ENCODE measurements around the gene SPATA24.

DNA sequence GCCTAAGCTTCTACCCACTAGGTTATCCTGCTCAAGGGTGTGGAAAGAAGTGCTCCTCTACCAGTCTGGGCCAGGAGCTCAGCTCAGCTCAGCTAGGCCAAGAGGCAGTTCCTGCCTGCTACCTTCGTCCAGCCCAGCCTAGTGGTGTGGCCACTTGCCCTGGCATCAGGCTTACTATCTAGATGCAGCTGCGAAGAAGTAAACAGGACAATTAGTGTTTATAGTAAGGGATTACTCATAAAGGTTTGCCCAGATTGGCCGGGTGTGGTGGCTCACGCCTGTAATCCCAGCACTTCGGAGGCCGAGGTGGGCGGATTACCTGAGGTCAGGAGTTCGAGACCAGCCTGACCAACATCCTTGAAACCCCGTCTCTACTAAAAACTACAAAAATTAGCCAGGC is 12.8 kb upstream of the SPATA24 start:
- TF ChIP-seq, protein P1, sequence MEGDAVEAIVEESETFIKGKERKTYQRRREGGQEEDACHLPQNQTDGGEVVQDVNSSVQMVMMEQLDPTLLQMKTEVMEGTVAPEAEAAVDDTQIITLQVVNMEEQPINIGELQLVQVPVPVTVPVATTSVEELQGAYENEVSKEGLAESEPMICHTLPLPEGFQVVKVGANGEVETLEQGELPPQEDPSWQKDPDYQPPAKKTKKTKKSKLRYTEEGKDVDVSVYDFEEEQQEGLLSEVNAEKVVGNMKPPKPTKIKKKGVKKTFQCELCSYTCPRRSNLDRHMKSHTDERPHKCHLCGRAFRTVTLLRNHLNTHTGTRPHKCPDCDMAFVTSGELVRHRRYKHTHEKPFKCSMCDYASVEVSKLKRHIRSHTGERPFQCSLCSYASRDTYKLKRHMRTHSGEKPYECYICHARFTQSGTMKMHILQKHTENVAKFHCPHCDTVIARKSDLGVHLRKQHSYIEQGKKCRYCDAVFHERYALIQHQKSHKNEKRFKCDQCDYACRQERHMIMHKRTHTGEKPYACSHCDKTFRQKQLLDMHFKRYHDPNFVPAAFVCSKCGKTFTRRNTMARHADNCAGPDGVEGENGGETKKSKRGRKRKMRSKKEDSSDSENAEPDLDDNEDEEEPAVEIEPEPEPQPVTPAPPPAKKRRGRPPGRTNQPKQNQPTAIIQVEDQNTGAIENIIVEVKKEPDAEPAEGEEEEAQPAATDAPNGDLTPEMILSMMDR (conservative IDR thresholded peaks at IDR 0.05 in 1 of 2, IDR thresholded peaks at IDR 0.05 in 1 of 2; ENCODE audit: low read depth in 1 of 2, low read length in 2 of 2): no peak
- TF ChIP-seq EZH2 (IDR thresholded peaks at IDR 0.05; ENCODE audit: low read length, missing control alignments): no peak

Data from fibroblast of lung (primary cell).